Liver (tissue), 9 donors: ENCODE results near the gene LCA5. TPM values are rescaled to one million over a fixed set of nuclear protein-coding genes. Genes with fewer than 3 reads are reported as not detected.

Source experiments
- DNase-seq: peaks from one replicate; pipeline ENCODE4 v3.0.0-alpha.2; 2017; ENCODE audit warnings: low spot score
- H3K27ac ChIP-seq, 2 donors: one replicate each; pipeline ENCODE4 v1.7.0; 2013; ENCODE audit warnings: inconsistent platforms in 2 of 2, low read length in 2 of 2, control low read depth in 1 of 2, low read depth in 1 of 2, mild to moderate bottlenecking in 1 of 2
- H3K27me3 ChIP-seq, 4 donors: one replicate each; pipeline versions ENCODE4 v1.6.1 to v1.7.0; 2013; ENCODE audit warnings: low read length in 3 of 4, inconsistent platforms in 1 of 4, mild to moderate bottlenecking in 1 of 4, moderate library complexity in 1 of 4; ENCODE audit not compliant: control insufficient read depth in 4 of 4, insufficient read depth in 4 of 4
- H3K36me3 ChIP-seq, 4 donors: one replicate each; pipeline versions ENCODE4 v1.6.1 to v1.7.0; 2013; ENCODE audit warnings: low read length in 3 of 4, mild to moderate bottlenecking in 3 of 4, low read depth in 1 of 4, moderate library complexity in 1 of 4; ENCODE audit not compliant: control insufficient read depth in 4 of 4, insufficient read depth in 3 of 4
- H3K4me1 ChIP-seq, 4 donors: one replicate each; pipeline versions ENCODE4 v1.6.1 to v1.7.0; 2013; ENCODE audit warnings: low read length in 3 of 4, mild to moderate bottlenecking in 3 of 4, moderate library complexity in 1 of 4; ENCODE audit not compliant: control insufficient read depth in 4 of 4, insufficient read depth in 4 of 4
- H3K4me3 ChIP-seq, 3 donors: one replicate each; pipeline versions ENCODE4 v1.6.1 to v1.7.0; 2013; ENCODE audit warnings: low read length in 3 of 3, control low read depth in 1 of 3, low read depth in 1 of 3, mild to moderate bottlenecking in 1 of 3
- H3K9ac ChIP-seq, 2 donors: one replicate each; pipeline ENCODE4 v1.7.0; 2013; ENCODE audit warnings: low read length in 2 of 2, mild to moderate bottlenecking in 2 of 2, moderate library complexity in 2 of 2, control low read depth in 1 of 2, low read depth in 1 of 2
- H3K9me3 ChIP-seq, 4 donors: one replicate each; pipeline versions ENCODE4 v1.6.1 to v1.7.0; 2013; ENCODE audit warnings: low read length in 3 of 4; ENCODE audit not compliant: control insufficient read depth in 4 of 4
- EGR1 ChIP-seq, 2 donors: IDR thresholded peaks; 2 replicates each; pipeline ENCODE4 v1.6.1; 2016 to 2018; ENCODE audit warnings: antibody characterized with exemption in 2 of 2, low read depth in 2 of 2
- FOXA1 ChIP-seq: IDR thresholded peaks from 2 replicates; pipeline ENCODE4 v1.6.1; 2016; ENCODE audit warnings: antibody characterized with exemption
- GABPA ChIP-seq, 2 donors: IDR thresholded peaks in 1 of 2; conservative IDR thresholded peaks in 1 of 2; 2 replicates each; pipeline ENCODE4 v1.6.1; 2016; ENCODE audit warnings: antibody characterized with exemption in 2 of 2, mild to moderate bottlenecking in 1 of 2, moderate library complexity in 1 of 2
- HNF4A ChIP-seq, 2 donors: conservative IDR thresholded peaks; 2 replicates each; pipeline ENCODE4 v1.6.1; 2016; ENCODE audit warnings: antibody characterized with exemption in 2 of 2, mild to moderate bottlenecking in 2 of 2
- HNF4G ChIP-seq: IDR thresholded peaks from 2 replicates; pipeline ENCODE4 v1.6.1; 2016; ENCODE audit warnings: antibody characterized with exemption
- MAX ChIP-seq: IDR thresholded peaks from 2 replicates; pipeline ENCODE4 v1.6.1; 2016; ENCODE audit warnings: antibody characterized with exemption
- NR2F2 ChIP-seq: IDR thresholded peaks from 2 replicates; pipeline ENCODE4 v1.6.1; 2016; ENCODE audit warnings: antibody characterized with exemption
- SP1 ChIP-seq: IDR thresholded peaks from 2 replicates; pipeline ENCODE4 v1.6.1; 2018; ENCODE audit warnings: antibody characterized with exemption, mild to moderate bottlenecking
- TAF1 ChIP-seq: conservative IDR thresholded peaks from 2 replicates; pipeline ENCODE4 v1.6.1; 2016; ENCODE audit warnings: antibody characterized with exemption, mild to moderate bottlenecking
- YY1 ChIP-seq: IDR thresholded peaks from 2 replicates; pipeline ENCODE4 v1.6.1; 2016; ENCODE audit warnings: antibody characterized with exemption, mild to moderate bottlenecking
- ZBTB33 ChIP-seq: IDR thresholded peaks from 2 replicates; pipeline ENCODE4 v1.6.1; 2016; ENCODE audit warnings: antibody characterized with exemption
- WGBS: extraction: QIAGEN DNeasy Blood & Tissue Kit; methylation state at CpG from one replicate; pipeline ENCODE4 v1.1.7; 2013; 5-methylcytosine and 5-hydroxymethylcytosine counted together
- polyA plus RNA-seq, 2 donors: library from polyadenylated mRNA; stranded (reverse) in 1 of 2; unstranded in 1 of 2; fragments of 200-250 nt in 1 of 2; fragments of >200 nt in 1 of 2; fragmentation: Nextera tagmentation in 1 of 2; extraction: Ambion mirVana in 1 of 2; gene quantifications; one replicate each; pipeline versions ENCODE4 v1.2.1 to v1.2.3, GENCODE V29; 2013 to 2015
- total RNA-seq, 2 donors: library from RNA; depleted of rRNA; stranded (reverse); fragments of >200 nt; gene quantifications; one replicate each; pipeline ENCODE4 v1.2.3, GENCODE V29; 2014
- TF ChIP-seq, protein P1 (sequence below): fragments of 150-350 bp; IDR thresholded peaks from 2 replicates; pipeline ENCODE4 v1.5.1; 2017; ENCODE audit warnings: improper control_type of control experiment, low read depth, low read length; ENCODE audit not compliant: missing input control
- TF ChIP-seq, protein P2 (sequence below): IDR thresholded peaks from 2 replicates; pipeline ENCODE4 v1.6.1; 2016; ENCODE audit warnings: antibody characterized with exemption, mild to moderate bottlenecking
- donor health status: healthy.
- donor health status: healthy.
- donor health status: healthy.
- donor health status: healthy.
- donor health status: healthy.

LCA5 gene
- total and polyA plus RNA-seq, 4 donors = 0.39 to 1.8 (median 0.65) TPM

- TF ChIP-seq, protein P1, sequence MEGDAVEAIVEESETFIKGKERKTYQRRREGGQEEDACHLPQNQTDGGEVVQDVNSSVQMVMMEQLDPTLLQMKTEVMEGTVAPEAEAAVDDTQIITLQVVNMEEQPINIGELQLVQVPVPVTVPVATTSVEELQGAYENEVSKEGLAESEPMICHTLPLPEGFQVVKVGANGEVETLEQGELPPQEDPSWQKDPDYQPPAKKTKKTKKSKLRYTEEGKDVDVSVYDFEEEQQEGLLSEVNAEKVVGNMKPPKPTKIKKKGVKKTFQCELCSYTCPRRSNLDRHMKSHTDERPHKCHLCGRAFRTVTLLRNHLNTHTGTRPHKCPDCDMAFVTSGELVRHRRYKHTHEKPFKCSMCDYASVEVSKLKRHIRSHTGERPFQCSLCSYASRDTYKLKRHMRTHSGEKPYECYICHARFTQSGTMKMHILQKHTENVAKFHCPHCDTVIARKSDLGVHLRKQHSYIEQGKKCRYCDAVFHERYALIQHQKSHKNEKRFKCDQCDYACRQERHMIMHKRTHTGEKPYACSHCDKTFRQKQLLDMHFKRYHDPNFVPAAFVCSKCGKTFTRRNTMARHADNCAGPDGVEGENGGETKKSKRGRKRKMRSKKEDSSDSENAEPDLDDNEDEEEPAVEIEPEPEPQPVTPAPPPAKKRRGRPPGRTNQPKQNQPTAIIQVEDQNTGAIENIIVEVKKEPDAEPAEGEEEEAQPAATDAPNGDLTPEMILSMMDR = peak; percentile 59
- TF ChIP-seq MAX (no peak), FOXA1 (no peak), SP1 (no peak), HNF4A (conservative IDR thresholded peaks at IDR 0.05) (peak in 1 of 2 donors; percentile 7), ZBTB33 (no peak), EGR1 (IDR thresholded peaks at IDR 0.05; ENCODE audit: low read depth in 2 of 2) (no peak), TAF1 (no peak), GABPA (IDR thresholded peaks at IDR 0.05 in 1 of 2, conservative IDR thresholded peaks at IDR 0.05 in 1 of 2) (no peak)
Observed at GRCh38 chr6:79570129-79571029, 33.1 kb upstream of the LCA5 start (continued).

GRCh38 chr6:79568996-79569395 lies 31.8 kb upstream of the LCA5 start:
- no peaks in the 10 kb centered on the region for H3K36me3 ChIP-seq
- no peak overlapping the region for H3K4me3 ChIP-seq
- WGBS = 82% methylated on average over 2 of the region's 2 CpGs
- no peak for TF ChIP-seq NR2F2
- TF ChIP-seq MAX = no peak
- TF ChIP-seq, protein P1 = no peak
- TF ChIP-seq ZBTB33 = no peak
- TF ChIP-seq GABPA (IDR thresholded peaks at IDR 0.05 in 1 of 2, conservative IDR thresholded peaks at IDR 0.05 in 1 of 2) = no peak
- TF ChIP-seq HNF4G = no peak
- TF ChIP-seq, protein P2, sequence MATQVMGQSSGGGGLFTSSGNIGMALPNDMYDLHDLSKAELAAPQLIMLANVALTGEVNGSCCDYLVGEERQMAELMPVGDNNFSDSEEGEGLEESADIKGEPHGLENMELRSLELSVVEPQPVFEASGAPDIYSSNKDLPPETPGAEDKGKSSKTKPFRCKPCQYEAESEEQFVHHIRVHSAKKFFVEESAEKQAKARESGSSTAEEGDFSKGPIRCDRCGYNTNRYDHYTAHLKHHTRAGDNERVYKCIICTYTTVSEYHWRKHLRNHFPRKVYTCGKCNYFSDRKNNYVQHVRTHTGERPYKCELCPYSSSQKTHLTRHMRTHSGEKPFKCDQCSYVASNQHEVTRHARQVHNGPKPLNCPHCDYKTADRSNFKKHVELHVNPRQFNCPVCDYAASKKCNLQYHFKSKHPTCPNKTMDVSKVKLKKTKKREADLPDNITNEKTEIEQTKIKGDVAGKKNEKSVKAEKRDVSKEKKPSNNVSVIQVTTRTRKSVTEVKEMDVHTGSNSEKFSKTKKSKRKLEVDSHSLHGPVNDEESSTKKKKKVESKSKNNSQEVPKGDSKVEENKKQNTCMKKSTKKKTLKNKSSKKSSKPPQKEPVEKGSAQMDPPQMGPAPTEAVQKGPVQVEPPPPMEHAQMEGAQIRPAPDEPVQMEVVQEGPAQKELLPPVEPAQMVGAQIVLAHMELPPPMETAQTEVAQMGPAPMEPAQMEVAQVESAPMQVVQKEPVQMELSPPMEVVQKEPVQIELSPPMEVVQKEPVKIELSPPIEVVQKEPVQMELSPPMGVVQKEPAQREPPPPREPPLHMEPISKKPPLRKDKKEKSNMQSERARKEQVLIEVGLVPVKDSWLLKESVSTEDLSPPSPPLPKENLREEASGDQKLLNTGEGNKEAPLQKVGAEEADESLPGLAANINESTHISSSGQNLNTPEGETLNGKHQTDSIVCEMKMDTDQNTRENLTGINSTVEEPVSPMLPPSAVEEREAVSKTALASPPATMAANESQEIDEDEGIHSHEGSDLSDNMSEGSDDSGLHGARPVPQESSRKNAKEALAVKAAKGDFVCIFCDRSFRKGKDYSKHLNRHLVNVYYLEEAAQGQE = no peak
- TF ChIP-seq YY1 = no peak
- no peak overlapping the region for H3K27ac ChIP-seq
- H3K9ac ChIP-seq = no peak overlapping the region
- no peaks in the 10 kb centered on the region for H3K27me3 ChIP-seq
- no peak for DNase-seq
- H3K4me1 ChIP-seq = peaks cover 2 to 7% (median 4%) of the 10 kb centered on the region in 4 donors
- H3K9me3 ChIP-seq = no peaks in the 10 kb centered on the region
